ENCODE measurements around the gene ITGA8. TPM values are rescaled to one million over a fixed set of nuclear protein-coding genes. Genes with fewer than 3 reads are reported as not detected.

Gene ITGA8
- total RNA-seq, 3 donors from 2014 or later (not counting 1 experiment from before 2014, with no cell fraction given): not detected

DNA sequence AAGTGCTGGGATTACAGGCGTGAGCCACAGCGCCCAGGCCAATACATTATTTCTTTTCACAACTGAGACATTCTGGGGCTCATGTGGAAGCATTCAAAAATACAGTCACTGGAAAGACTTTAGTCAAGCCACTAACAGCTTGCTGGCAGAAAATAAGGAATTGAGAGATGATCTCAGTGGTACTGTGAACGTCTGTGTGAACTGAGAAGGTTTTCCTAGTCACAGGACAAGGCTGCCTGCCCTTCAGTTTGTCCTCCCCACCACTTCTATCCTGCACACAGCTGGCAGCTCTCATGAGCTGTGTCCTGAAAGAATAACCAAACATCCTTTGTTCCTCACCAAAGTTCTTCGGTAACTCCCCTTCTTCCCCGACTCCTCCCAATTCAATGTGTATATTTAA is 31.3 kb upstream of the ITGA8 start:
- no peak overlapping the region for H3K27ac ChIP-seq (ENCODE audit: low read length)
- intact Hi-C loops (cut with micrococcal nuclease): no loop called here
- no peak overlapping the region for H3K4me3 ChIP-seq (ENCODE audit: low read length)
- no peaks in the 10 kb centered on the region for H3K36me3 Mint-ChIP-seq
- peaks cover 8 to 17% of the 10 kb centered on the region in 2 donors for H3K27me3 Mint-ChIP-seq (ENCODE audit: low read depth in 2 of 2)
- DNase-seq: no peak
- WGBS (ENCODE audit: insufficient coverage): 84% methylated on average over 3 of the region's 5 CpGs
- no peaks in the 10 kb centered on the region for H3K27me3 ChIP-seq (ENCODE audit: control insufficient read depth, insufficient read depth, low read length)
- no peak overlapping the region for H3K4me3 Mint-ChIP-seq
- no peaks in the 10 kb centered on the region for H3K4me1 Mint-ChIP-seq
- no peaks in the 10 kb centered on the region for H3K4me1 ChIP-seq (ENCODE audit: control insufficient read depth, insufficient read depth, low read length)
- no peak overlapping the region for H3K27ac Mint-ChIP-seq
- ATAC-seq: no peak
- no peaks in the 10 kb centered on the region for H3K9me3 ChIP-seq (ENCODE audit: control insufficient read depth, insufficient read depth, low read length)
- TF ChIP-seq, protein P1, sequence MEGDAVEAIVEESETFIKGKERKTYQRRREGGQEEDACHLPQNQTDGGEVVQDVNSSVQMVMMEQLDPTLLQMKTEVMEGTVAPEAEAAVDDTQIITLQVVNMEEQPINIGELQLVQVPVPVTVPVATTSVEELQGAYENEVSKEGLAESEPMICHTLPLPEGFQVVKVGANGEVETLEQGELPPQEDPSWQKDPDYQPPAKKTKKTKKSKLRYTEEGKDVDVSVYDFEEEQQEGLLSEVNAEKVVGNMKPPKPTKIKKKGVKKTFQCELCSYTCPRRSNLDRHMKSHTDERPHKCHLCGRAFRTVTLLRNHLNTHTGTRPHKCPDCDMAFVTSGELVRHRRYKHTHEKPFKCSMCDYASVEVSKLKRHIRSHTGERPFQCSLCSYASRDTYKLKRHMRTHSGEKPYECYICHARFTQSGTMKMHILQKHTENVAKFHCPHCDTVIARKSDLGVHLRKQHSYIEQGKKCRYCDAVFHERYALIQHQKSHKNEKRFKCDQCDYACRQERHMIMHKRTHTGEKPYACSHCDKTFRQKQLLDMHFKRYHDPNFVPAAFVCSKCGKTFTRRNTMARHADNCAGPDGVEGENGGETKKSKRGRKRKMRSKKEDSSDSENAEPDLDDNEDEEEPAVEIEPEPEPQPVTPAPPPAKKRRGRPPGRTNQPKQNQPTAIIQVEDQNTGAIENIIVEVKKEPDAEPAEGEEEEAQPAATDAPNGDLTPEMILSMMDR (IDR thresholded peaks at IDR 0.05): no peak
- no peaks in the 10 kb centered on the region for H3K36me3 ChIP-seq (ENCODE audit: control insufficient read depth, insufficient read depth, low read length)
- H3K9me3 Mint-ChIP-seq: no peaks in the 10 kb centered on the region

DNA sequence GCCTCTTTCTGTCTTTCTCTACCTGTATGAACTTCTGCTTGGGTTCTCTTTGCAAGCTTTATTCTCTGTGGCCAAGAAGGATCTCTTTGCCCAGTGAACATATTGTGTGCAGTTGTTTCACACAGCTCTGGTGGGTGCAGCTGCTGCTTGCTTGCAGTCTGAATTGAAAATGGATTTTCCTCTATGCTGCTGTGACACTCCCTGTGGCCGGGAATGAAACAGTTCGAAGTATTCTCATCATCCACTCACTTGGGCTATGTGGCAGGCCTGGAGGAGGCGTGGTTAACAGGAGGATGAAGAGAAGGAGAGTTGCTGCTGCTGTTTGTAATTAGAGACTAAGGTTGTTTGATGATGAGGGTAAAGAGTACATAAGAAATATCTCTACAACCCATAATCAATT is 28.4 kb upstream of the ITGA8 start:
- H3K27ac Mint-ChIP-seq: no peak overlapping the region
- H3K36me3 Mint-ChIP-seq: no peaks in the 10 kb centered on the region
- Histone ChIP-seq H3K36me3 (ENCODE audit: control insufficient read depth, insufficient read depth, low read length) (no peaks in the 10 kb centered on the region), H3K27me3 (ENCODE audit: control insufficient read depth, insufficient read depth, low read length) (no peaks in the 10 kb centered on the region), H3K27ac (ENCODE audit: low read length) (no peak overlapping the region), H3K9me3 (ENCODE audit: control insufficient read depth, insufficient read depth, low read length) (no peaks in the 10 kb centered on the region), H3K4me1 (ENCODE audit: control insufficient read depth, insufficient read depth, low read length) (no peaks in the 10 kb centered on the region), H3K4me3 (ENCODE audit: low read length) (no peak overlapping the region)
- no peaks in the 10 kb centered on the region for H3K9me3 Mint-ChIP-seq
- intact Hi-C loops (cut with micrococcal nuclease): no loop called here
- no peaks in the 10 kb centered on the region for H3K4me1 Mint-ChIP-seq
- no peak for ATAC-seq
- TF ChIP-seq, protein P1 (IDR thresholded peaks at IDR 0.05): no peak
- peaks cover 11 to 15% of the 10 kb centered on the region in 2 donors for H3K27me3 Mint-ChIP-seq (ENCODE audit: low read depth in 2 of 2)
- WGBS (ENCODE audit: insufficient coverage): 75% methylated on average over 2 of the region's 3 CpGs
- no peak overlapping the region for H3K4me3 Mint-ChIP-seq
- no peak for DNase-seq

DNA sequence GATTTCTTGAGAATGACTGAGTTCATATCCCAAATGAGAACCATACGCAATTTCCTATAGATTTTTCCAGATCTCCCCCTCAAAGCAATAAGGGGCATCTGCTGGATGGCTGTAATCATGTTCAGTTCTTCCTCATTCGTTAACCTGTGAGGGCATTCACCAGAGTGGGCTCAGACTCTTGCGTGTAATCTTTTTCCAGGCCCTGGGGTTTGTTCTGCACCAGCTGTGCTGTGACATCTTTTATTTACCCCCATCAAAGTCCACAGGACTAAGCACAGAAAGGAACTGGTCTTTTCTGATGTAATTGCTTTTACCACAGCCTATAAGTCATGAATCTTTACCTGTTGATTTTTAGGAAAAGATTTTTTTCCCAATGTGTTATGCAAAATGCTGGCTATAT is 27.9 kb upstream of the ITGA8 start:
- H3K27ac ChIP-seq (ENCODE audit: low read length): no peak overlapping the region
- H3K9me3 Mint-ChIP-seq: no peaks in the 10 kb centered on the region
- WGBS (ENCODE audit: insufficient coverage): 83% methylated on average over 3 of the region's 3 CpGs
- TF ChIP-seq, protein P1 (IDR thresholded peaks at IDR 0.05): no peak
- H3K4me3 Mint-ChIP-seq: no peak overlapping the region
- no peaks in the 10 kb centered on the region for H3K4me1 ChIP-seq (ENCODE audit: control insufficient read depth, insufficient read depth, low read length)
- no peaks in the 10 kb centered on the region for H3K36me3 Mint-ChIP-seq
- H3K36me3 ChIP-seq (ENCODE audit: control insufficient read depth, insufficient read depth, low read length): no peaks in the 10 kb centered on the region
- no peaks in the 10 kb centered on the region for H3K9me3 ChIP-seq (ENCODE audit: control insufficient read depth, insufficient read depth, low read length)
- DNase-seq (no peak), ATAC-seq (no peak)
- no peaks in the 10 kb centered on the region for H3K27me3 ChIP-seq (ENCODE audit: control insufficient read depth, insufficient read depth, low read length)
- H3K27ac Mint-ChIP-seq: no peak overlapping the region
- no peaks in the 10 kb centered on the region for H3K4me1 Mint-ChIP-seq
- peaks cover 11 to 12% of the 10 kb centered on the region in 2 donors for H3K27me3 Mint-ChIP-seq (ENCODE audit: low read depth in 2 of 2)
- H3K4me3 ChIP-seq (ENCODE audit: low read length): no peak overlapping the region
- intact Hi-C loops (cut with micrococcal nuclease): no loop called here

DNA sequence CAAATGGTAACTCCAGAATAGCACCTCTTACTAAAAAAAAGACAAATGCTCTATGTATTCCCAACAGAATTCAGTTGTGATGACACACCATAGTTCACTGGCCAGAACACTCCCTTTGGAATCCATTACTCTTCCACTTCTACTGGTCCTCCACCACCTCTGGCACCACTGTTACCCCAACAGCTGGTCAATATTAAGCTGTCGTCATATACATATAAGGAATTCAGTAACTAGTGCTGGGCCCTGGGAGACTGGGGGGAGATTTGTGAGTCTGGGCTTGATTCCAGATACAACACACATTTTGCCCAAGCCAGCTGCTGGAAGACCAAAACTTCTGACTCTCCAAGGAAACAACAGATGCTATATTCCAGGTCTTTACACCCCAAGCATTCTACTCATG is 26.0 kb upstream of the ITGA8 start:
- Histone ChIP-seq H3K4me1 (ENCODE audit: control insufficient read depth, insufficient read depth, low read length) (no peaks in the 10 kb centered on the region), H3K27me3 (ENCODE audit: control insufficient read depth, insufficient read depth, low read length) (no peaks in the 10 kb centered on the region), H3K9me3 (ENCODE audit: control insufficient read depth, insufficient read depth, low read length) (no peaks in the 10 kb centered on the region), H3K36me3 (ENCODE audit: control insufficient read depth, insufficient read depth, low read length) (no peaks in the 10 kb centered on the region), H3K4me3 (ENCODE audit: low read length) (no peak overlapping the region), H3K27ac (ENCODE audit: low read length) (no peak overlapping the region)
- H3K4me3 Mint-ChIP-seq: no peak overlapping the region
- no CpG with 5 or more reads among the region's 1 CpG for WGBS (ENCODE audit: insufficient coverage)
- no peak for ATAC-seq
- H3K9me3 Mint-ChIP-seq: no peaks in the 10 kb centered on the region
- no peak overlapping the region for H3K27ac Mint-ChIP-seq
- peaks cover 10 to 14% of the 10 kb centered on the region in 2 donors for H3K27me3 Mint-ChIP-seq (ENCODE audit: low read depth in 2 of 2)
- no peak for DNase-seq
- TF ChIP-seq, protein P1 (IDR thresholded peaks at IDR 0.05): no peak
- intact Hi-C loops (cut with micrococcal nuclease): no loop called here
- H3K4me1 Mint-ChIP-seq: no peaks in the 10 kb centered on the region
- H3K36me3 Mint-ChIP-seq: no peaks in the 10 kb centered on the region
